Mucosa of descending colon (tissue), 3 donors: ENCODE results near the gene RASGRP2. TPM values are rescaled to one million over a fixed set of nuclear protein-coding genes. Genes with fewer than 3 reads are reported as not detected.

Source experiments
- ATAC-seq: fragments of 200-7000 bp; cut with Tn5 transposase; one replicate; pipeline ENCODE4 v1.9.1; 2020; ENCODE audit warnings: mild to moderate bottlenecking, moderate library complexity
- DNase-seq, 3 donors: peaks; one replicate each; pipeline ENCODE4 v3.0.0-alpha.2; 2020
- H3K36me3 ChIP-seq: fragments of 200-600 bp; one replicate; pipeline ENCODE4 v1.8.0; 2021; ENCODE audit warnings: low read depth, mild to moderate bottlenecking
- H3K4me1 ChIP-seq: fragments of 200-600 bp; one replicate; pipeline ENCODE4 v1.8.0; 2021; ENCODE audit warnings: low read depth, mild to moderate bottlenecking
- H3K4me3 ChIP-seq: fragments of 200-600 bp; one replicate; pipeline ENCODE4 v1.8.0; 2021; ENCODE audit warnings: mild to moderate bottlenecking
- H3K9me3 ChIP-seq: fragments of 200-600 bp; one replicate; pipeline ENCODE4 v1.8.0; 2021; ENCODE audit warnings: mild to moderate bottlenecking
- intact Hi-C, 2 donors: fragments of 100-400 bp; cut with DNase I in 1 of 2; cut with micrococcal nuclease in 1 of 2; formaldehyde crosslinking; loops; one replicate each; pipeline versions ENCODE4 v1.11.0 to v1.11.1; 2022; cut with DNase I, micrococcal nuclease
- total RNA-seq, 3 donors: library from RNA; stranded (reverse); fragmentation: NEBNext Ultra II Directional in 2 of 3; extraction: Animal tissue kit (Norgen Biotek cat#: 25700) in 2 of 3; gene quantifications; one replicate each; pipeline versions ENCODE4 v1.2.1 to v1.2.4, GENCODE V29; 2021 to 2023
- TF ChIP-seq, protein P1 (sequence below): fragments of 200-600 bp; IDR thresholded peaks from one replicate; pipeline ENCODE4 v1.8.0; 2022; ENCODE audit warnings: antibody characterized with exemption, mild to moderate bottlenecking
- donor health status: DM: no; HTN: no; CAD: no; lungs with moderate emphysema.
- donor health status: DM: no; HTN: no; CAD: no.
- donor health status: DM: no; HTN: yes; CAD: no.

Gene RASGRP2
- total RNA-seq, 3 donors from 2014 or later = 3.3 to 25.6 (median 9.7) TPM

DNA sequence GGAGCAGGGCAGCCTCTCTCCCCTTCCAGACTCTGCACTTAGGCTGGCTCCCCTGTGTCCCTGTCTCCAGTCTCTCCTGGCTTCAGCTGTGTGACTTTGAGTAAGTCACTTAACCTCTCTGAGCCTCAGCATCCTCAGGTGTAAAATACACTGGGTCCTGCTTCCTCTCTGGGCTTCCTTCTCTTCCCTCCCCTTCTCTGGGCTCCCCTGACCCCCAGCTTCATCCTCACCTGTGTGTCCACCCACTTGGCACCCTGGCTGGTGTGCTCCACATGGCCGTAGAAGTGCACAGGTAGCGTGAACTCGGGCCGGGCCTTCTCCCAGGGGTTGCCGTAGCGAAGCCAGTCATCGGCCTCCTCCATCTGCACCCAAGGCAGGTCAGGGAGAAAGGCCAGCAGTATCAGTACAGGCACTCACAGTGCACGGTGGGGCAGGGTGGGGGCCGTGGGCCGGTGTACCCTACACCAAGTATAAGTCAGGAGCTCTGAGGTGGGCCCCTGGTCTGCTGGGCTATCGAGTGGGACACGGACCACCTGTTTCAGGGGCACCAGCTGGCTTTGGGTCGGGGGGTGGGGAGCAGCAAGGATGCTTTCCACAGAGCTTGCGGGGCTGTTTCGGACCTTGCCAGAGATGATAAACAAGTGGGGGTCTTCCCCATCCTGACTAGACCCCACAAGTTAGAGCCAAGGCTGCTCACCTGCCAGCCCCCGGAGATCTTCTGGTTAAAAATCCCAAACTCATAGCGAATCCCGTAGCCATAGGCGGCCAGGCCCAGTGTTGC lies 13.8 kb upstream of the RASGRP2 start:
- Histone ChIP-seq H3K36me3 (no peaks in the 10 kb centered on the region), H3K4me3 (no peak overlapping the region), H3K4me1 (no peaks in the 10 kb centered on the region), H3K9me3 (no peaks in the 10 kb centered on the region)
- TF ChIP-seq, protein P1, sequence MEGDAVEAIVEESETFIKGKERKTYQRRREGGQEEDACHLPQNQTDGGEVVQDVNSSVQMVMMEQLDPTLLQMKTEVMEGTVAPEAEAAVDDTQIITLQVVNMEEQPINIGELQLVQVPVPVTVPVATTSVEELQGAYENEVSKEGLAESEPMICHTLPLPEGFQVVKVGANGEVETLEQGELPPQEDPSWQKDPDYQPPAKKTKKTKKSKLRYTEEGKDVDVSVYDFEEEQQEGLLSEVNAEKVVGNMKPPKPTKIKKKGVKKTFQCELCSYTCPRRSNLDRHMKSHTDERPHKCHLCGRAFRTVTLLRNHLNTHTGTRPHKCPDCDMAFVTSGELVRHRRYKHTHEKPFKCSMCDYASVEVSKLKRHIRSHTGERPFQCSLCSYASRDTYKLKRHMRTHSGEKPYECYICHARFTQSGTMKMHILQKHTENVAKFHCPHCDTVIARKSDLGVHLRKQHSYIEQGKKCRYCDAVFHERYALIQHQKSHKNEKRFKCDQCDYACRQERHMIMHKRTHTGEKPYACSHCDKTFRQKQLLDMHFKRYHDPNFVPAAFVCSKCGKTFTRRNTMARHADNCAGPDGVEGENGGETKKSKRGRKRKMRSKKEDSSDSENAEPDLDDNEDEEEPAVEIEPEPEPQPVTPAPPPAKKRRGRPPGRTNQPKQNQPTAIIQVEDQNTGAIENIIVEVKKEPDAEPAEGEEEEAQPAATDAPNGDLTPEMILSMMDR = no peak
- intact Hi-C loops = no loop called here
- DNase-seq (peak in 1 of 3 donors; percentile 37), ATAC-seq (no peak)

DNA sequence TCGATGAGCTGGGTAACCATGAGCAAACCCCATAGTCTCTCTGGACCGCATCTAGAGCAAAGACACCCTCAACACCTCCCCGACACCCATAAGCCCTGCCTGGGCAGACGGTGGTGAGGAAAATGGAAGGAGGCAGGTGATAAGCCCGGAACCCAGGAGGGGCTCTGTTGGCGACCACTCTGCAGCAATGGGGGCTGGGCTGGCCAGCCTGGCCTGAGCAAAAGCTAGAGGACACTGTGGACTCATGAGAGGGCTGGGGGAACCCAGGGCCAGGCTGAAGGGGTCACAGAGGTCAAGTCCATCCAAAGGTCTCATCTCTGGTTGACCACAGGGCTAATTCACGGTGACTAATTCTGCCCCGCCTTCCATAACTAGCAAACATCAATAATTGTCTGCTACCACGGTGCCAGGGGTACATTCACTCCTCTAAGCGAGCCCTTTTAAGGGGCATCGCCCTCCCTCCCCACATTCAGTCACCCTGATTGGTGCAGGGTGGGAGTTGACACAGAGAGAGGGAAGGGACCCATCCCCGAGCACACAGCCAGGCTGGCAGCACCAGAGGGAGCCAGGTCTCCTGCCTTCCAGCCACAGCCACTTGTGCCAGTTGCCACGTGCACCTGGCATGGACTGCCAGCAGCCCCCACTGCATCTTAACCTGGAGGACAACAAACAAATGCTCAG lies 11.9 kb upstream of the RASGRP2 start:
- no peak overlapping the region for H3K4me3 ChIP-seq
- DNase-seq = no peak
- ATAC-seq = no peak
- TF ChIP-seq, protein P1 = no peak
- H3K9me3 ChIP-seq = no peaks in the 10 kb centered on the region
- H3K4me1 ChIP-seq = no peaks in the 10 kb centered on the region
- intact Hi-C loops = no loop called here
- H3K36me3 ChIP-seq = no peaks in the 10 kb centered on the region

DNA sequence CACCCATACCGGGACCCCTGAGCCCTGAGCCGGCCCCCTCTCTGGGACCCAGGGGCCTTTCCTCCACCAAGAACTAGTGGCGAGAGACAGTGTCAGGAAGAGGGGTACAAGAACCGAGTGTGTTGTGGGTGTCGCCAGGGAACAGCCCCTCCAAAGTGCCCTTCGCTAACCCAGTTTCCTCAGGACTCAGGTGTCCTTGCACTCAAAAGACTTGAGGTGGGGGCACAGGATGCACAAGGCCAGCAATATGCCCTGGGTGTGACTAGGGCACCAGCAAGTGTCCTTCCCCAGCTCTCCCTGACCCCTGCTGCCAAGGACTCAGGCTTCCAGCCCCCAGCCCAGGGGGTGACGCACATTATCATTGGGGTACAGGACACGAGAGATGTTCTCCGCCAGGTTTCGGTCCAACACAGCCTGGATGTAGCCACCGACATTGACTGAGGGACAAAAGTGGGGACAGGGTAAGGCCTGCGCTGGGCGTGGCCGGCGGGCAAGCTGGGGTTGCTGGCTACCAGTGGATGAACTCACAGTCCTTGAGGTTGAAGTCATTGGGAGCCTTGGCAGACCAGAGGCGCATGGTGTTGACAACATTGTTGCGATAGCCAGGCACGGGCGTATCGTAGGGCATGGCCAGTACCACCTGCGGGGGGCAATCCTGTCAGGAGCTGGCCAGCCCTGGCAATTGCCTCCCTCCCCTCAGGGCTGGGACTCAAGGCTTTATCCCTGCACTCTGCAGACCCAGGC lies 11.1 kb upstream of the RASGRP2 start:
- Histone ChIP-seq H3K4me3 (no peak overlapping the region), H3K36me3 (no peaks in the 10 kb centered on the region), H3K9me3 (no peaks in the 10 kb centered on the region), H3K4me1 (no peaks in the 10 kb centered on the region)
- DNase-seq (peak in 1 of 3 donors; percentile 50), ATAC-seq (no peak)
- intact Hi-C loops = no loop called here
- TF ChIP-seq, protein P1 = no peak

DNA sequence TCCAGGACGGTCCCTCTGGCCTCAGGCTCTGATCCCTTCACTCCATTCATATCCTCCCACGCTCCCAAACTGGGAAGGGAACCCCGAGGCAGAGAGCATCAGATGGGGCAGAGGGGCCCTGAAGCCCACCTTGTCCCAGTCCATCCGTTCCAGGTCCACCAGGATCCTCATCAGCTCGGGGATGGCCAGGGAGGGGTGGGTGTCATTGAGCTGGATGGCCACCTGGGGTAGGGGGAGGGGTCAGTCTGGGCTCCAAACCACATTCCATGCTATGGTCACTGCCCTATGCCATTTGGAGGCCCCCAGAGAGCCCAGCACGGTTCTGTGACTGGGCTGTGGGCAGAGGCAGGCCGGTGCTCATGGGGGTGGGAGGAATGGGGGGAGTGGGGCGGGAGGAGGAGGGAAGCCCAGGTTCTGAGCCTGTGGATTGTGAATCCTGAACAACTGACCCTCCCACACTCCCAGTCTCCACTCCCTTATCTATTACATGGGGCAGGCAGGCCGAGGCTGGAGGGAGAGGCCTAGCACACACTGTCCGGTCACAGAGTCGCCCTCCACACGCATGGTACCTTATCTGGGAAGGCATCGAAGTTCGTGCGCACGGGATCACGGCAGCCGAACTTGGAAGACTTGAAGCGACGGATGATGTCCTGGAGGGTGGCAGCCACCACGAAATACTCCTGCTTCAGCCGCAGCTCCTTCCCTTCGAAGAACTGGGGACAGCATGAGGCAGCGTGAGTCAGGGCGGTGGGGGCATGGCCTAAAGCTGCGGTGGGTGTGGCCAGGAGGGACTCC lies 10.4 kb upstream of the RASGRP2 start:
- Histone ChIP-seq H3K9me3 (no peaks in the 10 kb centered on the region), H3K4me1 (no peaks in the 10 kb centered on the region), H3K4me3 (no peak overlapping the region), H3K36me3 (no peaks in the 10 kb centered on the region)
- intact Hi-C loops = no loop called here
- ATAC-seq (no peak), DNase-seq (peak in 1 of 3 donors; percentile 40)
- TF ChIP-seq, protein P1 = no peak
